ENCODE data around the gene PPIE.

PPIE gene

GRCh38 chr1:39738622-39739366 lies at the start of gene PPIE:
Gene PPIE (plus strand): TSS chr1:39738882. CDS start chr1:39738901, 19 bp downstream.
- peak; percentile 49 to 97 for DNase-seq

- DNase-seq: no peak
Observed at GRCh38 chr1:39689214-39689613, 49.5 kb upstream of the PPIE start.

DNA sequence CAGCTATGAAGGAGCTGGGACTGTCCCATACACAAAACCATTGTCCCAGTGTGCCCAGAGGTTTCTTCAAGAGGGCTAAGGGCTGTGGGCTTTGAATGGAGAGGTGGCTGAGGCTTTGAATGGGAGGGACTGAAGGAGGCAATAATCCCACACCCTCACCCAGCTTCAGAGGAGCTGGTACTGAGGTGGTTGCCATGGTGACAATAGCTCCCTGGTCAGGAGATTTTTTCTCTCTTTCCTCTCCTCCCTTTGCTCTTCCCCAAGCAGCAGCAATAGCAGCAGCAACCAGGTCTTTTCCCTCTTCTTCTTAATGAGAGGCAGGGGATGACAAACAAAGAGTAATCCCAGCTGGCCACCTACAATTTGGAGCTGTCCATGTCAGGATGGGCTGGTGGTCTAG lies 49.0 kb upstream of the PPIE start:
- no peak for DNase-seq

DNA sequence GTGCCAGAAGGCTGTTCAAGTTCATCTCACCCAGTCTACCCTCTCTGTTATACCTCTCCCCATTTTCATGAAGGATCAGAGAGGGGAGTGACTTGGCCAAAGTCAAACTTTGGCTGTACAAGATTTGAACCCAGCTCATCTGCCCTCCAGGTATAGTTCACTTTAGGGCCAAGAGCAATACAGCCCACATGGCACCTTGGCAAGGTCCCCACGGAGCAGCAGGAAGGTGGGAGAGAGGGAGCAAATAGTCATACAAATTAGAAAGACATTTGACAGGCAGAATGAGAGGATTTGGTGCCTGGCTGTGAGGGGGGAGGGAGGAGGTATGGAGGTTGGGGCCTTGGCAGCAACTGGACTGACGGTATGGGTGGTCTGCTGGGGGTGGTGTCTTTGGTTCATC lies 48.5 kb upstream of the PPIE start:
- no peak for DNase-seq

GRCh38 chr1:39690794-39691382 lies 47.8 kb upstream of the PPIE start:
- DNase-seq: no peak

- peak; percentile 28 to 73 for DNase-seq
Observed at GRCh38 chr1:39691383-39692151, 47.1 kb upstream of the PPIE start, which contains the start of gene HPCAL4. Gene HPCAL4 (minus strand): TSS chr1:39691433. CDS start chr1:39684603, 6,830 bp downstream.

- no peak for DNase-seq
Observed at GRCh38 chr1:39692152-39693074, 46.3 kb upstream of the PPIE start.

GRCh38 chr1:39694026-39694425 lies 44.7 kb upstream of the PPIE start:
- no peak for DNase-seq

GRCh38 chr1:39695016-39695415 lies 43.7 kb upstream of the PPIE start:
- DNase-seq: no peak

- DNase-seq: no peak
Observed at GRCh38 chr1:39696448-39696847, 42.2 kb upstream of the PPIE start.

DNA sequence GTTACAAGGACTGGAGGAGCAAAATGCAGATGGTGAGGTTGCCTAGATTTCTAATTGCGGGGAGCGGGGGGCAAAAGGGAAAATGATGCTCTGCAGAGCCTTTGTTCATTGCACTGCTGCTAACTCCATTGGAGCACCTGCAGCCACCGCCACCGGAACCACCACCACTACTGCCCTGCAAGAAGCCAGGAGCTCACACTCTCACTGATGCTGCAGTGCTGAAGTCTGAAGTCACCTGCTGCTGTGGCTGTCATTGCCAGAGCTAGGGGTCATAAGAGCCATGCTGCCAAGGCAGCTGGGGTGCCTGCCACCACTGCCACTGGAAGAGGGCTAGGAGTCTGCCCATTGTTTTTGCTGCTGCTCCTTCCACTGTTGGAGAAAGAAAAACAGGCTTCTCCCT lies 40.1 kb upstream of the PPIE start:
- DNase-seq: no peak

GRCh38 chr1:39699419-39699818 lies 39.3 kb upstream of the PPIE start:
- no peak for DNase-seq

DNA sequence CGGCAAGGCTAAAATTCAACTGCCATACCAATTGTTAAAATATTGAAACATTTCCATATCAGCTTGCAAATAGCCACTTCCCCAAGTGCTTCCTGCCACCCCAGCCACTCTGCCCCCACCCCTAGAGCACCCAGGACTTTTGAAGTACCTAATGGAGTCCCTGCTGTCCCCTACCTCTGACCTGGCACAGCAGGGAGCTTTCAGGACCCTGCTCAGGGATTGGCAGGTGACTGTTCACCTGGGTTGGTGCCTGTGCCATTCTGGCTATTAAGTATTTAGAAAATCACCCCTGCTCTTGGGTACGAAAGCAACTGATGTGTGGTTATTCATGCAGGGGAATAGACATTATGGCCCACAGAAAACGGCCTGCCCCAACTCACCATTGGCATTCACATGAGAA lies 38.3 kb upstream of the PPIE start:
- no peak for DNase-seq

DNA sequence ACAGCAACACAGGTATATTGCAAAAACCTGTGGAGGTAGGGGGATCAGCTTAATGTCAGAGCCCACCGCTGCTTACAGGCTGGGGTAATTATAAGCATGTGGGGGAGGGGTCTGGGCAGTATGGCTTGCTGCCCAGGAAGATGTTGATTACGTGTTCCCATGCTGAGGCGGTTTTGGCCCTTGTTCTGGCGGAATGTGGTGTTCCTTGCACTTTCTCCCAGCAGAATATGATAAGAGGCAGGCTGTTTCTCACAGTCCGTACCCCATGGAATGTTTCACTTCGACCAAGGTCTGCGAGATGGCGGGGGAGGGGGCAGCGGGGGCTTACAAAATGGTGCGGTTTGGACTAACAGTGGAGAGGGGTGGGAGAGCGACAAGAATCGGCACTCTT lies 37.6 kb upstream of the PPIE start:
- DNase-seq: no peak

DNA sequence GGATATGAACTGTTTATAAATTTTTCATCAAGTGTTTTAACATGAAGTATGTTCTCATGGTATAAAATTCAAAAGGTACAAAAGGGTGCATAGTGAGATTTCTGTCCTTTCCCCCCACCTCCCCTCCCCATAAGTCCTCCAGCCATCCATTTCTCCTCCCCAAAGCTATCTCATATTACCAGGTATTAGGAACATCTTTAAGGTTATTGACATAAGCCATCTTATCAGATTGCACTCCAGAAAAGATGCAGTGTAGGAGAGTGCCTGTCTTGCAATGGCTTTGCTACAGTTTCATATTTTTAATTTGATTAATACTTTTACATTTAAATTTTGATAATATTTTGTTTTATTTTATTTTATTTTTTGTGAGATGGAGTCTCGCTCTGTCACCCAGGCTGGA lies 33.9 kb upstream of the PPIE start:
- no peak for DNase-seq

DNA sequence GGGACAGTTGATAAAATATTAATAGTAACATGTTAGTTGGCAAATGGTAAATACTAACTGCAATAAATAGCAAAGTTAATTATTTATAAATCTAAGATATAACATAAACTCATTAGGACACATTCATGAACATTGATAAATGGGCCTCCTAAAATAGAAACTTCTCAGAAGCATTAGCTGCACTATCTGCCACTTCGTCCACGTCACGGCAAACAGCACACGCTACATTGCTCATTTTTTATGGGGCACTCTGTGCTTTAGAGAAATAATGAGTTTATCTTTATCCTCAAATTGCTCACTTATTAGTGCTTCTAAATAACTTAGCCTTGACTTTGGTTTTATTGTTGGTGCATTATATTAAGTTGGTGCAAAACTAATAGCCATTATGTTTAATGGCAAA lies 31.2 kb upstream of the PPIE start:
- DNase-seq: no peak

GRCh38 chr1:39711104-39711965 lies 27.3 kb upstream of the PPIE start:
- DNase-seq: no peak

DNA sequence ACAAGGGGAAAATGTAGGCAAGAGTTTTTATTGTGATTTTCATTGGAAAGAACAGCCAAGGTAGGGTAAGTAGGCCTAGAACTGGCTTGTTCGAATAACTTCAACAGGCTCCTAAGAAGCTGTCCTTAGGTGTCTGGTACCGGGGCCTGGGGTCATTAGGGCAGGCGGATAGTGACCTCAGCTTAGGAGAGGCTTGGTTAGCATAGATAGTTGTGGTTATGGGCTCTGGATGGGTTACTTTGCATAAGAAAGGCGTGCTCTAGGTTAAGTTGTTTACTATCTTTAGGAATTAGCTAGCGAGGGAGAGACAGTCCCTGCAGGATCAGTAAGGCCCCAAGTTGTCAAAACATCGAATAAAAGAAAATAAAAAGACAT lies 26.7 kb upstream of the PPIE start:
- no peak for DNase-seq

GRCh38 chr1:39713557-39713956 lies 25.1 kb upstream of the PPIE start:
- no peak for DNase-seq

DNA sequence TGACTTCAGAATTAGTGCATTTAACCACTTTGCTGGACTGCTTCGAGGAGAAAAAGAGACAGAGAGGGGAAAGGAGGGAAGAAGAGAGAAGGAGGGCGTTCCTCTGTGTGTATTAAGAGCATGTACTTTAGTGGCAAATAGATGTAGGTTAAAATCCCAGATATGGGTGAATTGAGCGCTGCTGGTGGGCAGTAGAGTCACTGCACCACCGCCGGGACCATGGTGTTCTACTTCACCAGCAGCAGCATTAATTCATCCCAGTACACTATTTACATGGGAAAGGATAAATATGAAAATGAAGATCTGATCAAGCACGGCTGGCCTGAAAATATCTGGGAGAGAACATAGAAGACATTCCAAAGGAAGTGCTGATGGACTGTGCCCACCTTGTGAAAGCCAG lies 20.9 kb upstream of the PPIE start:
- DNase-seq: no peak

- DNase-seq: peak in 1 of 2 experiments; percentile 14
Observed at GRCh38 chr1:39720094-39720999, 18.3 kb upstream of the PPIE start.

Measured in NCI-H187 (cell line).